PFSK-1 (cell line): ENCODE data around the gene BANF2.

ENCODE experiments used
- FOXP2 ChIP-seq: optimal IDR thresholded peaks from 2 replicates; pipeline ENCODE3; 2011; ENCODE audit warnings: borderline replicate concordance, control low read depth, inconsistent platforms; ENCODE audit not compliant: insufficient read depth; ENCODE audit errors: extremely low read length, extremely low read depth
- POLR2AphosphoS5 ChIP-seq: IDR thresholded peaks from 2 replicates; pipeline ENCODE4 v1.6.1; 2012; ENCODE audit warnings: low read depth, mild to moderate bottlenecking, control low read depth, low read length, moderate library complexity
- SIN3A ChIP-seq: IDR thresholded peaks from 2 replicates; pipeline ENCODE4 v1.6.1; 2012; ENCODE audit warnings: mild to moderate bottlenecking, low read length, moderate library complexity, borderline replicate concordance; ENCODE audit not compliant: insufficient read depth
- TAF1 ChIP-seq: IDR thresholded peaks from 2 replicates; pipeline ENCODE4 v1.6.1; 2012; ENCODE audit warnings: low read length, control low read depth, borderline replicate concordance; ENCODE audit not compliant: insufficient read depth
- TF ChIP-seq, protein P1 (sequence below), 2 experiments: IDR thresholded peaks; 2 replicates each; pipeline versions ENCODE4 v1.6.1 to v1.8.0; 2011 to 2012; ENCODE audit warnings: low read depth in 2 of 2, low read length in 2 of 2, control low read depth in 1 of 2, inconsistent platforms in 1 of 2, mild to moderate bottlenecking in 1 of 2, moderate library complexity in 1 of 2; ENCODE audit not compliant: insufficient read depth in 1 of 2

BANF2 gene

GRCh38 chr20:17674722-17675518 lies 24.8 kb upstream of the BANF2 start:
- TF ChIP-seq, protein P1, sequence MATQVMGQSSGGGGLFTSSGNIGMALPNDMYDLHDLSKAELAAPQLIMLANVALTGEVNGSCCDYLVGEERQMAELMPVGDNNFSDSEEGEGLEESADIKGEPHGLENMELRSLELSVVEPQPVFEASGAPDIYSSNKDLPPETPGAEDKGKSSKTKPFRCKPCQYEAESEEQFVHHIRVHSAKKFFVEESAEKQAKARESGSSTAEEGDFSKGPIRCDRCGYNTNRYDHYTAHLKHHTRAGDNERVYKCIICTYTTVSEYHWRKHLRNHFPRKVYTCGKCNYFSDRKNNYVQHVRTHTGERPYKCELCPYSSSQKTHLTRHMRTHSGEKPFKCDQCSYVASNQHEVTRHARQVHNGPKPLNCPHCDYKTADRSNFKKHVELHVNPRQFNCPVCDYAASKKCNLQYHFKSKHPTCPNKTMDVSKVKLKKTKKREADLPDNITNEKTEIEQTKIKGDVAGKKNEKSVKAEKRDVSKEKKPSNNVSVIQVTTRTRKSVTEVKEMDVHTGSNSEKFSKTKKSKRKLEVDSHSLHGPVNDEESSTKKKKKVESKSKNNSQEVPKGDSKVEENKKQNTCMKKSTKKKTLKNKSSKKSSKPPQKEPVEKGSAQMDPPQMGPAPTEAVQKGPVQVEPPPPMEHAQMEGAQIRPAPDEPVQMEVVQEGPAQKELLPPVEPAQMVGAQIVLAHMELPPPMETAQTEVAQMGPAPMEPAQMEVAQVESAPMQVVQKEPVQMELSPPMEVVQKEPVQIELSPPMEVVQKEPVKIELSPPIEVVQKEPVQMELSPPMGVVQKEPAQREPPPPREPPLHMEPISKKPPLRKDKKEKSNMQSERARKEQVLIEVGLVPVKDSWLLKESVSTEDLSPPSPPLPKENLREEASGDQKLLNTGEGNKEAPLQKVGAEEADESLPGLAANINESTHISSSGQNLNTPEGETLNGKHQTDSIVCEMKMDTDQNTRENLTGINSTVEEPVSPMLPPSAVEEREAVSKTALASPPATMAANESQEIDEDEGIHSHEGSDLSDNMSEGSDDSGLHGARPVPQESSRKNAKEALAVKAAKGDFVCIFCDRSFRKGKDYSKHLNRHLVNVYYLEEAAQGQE (IDR thresholded peaks at IDR 0.05; ENCODE audit: insufficient read depth in 1 of 2, low read depth in 2 of 2, low read length in 2 of 2) = no peak
- TF ChIP-seq FOXP2 (no peak), POLR2AphosphoS5 (no peak), SIN3A (no peak), TAF1 (no peak)

DNA sequence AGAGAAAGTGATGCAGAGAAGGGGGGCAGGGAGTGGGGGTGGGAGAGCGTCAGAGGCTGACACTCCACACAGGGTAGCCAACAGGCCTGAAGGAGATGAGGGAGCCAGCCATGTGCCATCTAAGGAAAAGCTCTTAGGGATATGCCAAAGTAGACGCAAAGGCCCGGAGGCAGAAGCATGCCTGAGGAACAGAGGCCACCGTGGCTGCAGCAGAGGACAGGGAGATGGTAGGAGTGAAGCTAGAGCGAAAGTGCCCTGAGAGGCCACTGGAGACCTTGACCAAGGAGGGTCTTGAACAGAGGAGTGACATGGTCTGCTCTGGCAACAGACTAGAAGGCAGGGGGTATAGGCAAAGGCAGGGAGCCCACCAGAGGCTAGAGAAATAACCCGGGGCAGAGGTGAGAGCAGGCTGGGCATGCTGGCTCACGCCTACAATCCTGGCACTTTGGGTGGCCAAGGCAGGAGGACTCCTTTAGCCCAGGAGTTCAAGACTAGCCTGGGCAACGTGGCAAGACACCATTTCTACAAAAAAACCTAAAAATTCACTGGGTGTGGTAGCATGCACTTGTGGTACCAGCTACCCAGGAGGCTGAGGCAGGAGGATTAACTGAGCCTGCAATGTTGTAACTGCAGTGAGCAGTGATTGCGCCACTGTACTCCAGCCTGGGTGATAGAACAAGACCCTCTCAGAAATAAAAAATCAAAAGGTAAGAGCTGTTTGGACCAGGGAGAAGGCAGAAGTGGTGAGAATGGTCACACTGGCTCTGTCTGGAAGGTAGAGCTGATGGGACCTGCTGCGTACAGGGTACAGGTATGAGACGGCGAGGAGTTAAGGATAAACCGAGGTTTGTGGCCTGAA lies 24.0 kb upstream of the BANF2 start:
- TF ChIP-seq, protein P1 (IDR thresholded peaks at IDR 0.05; ENCODE audit: insufficient read depth in 1 of 2, low read depth in 2 of 2, low read length in 2 of 2) = no peak
- TF ChIP-seq TAF1 (no peak), POLR2AphosphoS5 (no peak), SIN3A (no peak), FOXP2 (no peak)

- TF ChIP-seq SIN3A (no peak), FOXP2 (no peak), POLR2AphosphoS5 (no peak), TAF1 (no peak)
- TF ChIP-seq, protein P1 (IDR thresholded peaks at IDR 0.05; ENCODE audit: insufficient read depth in 1 of 2, low read depth in 2 of 2, low read length in 2 of 2) = no peak
Observed at GRCh38 chr20:17676378-17676759, 23.4 kb upstream of the BANF2 start.

DNA sequence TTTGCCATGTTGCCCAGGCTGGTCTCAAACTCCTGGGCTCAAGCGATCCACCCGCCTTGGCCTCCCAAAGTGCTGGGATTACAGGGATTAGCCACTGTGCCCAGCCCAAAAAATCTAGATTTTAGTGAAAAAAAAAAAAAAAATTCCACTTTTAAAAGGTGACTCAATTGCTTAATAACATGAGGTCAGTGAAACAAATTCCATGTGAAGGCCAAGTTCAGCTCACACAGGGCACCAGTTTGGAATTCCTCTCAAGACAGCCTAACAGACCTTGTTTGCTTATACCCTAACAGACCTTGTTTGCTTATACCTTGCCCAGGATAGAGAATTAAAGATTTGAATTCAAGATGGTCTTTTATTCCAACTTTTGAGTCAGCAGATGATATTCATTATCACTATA lies 22.8 kb upstream of the BANF2 start:
- TF ChIP-seq TAF1 (no peak), FOXP2 (no peak), SIN3A (no peak), POLR2AphosphoS5 (no peak)
- TF ChIP-seq, protein P1 (IDR thresholded peaks at IDR 0.05; ENCODE audit: insufficient read depth in 1 of 2, low read depth in 2 of 2, low read length in 2 of 2) = no peak
